ENCODE results near the gene GALNT13. TPM values are rescaled to one million over a fixed set of nuclear protein-coding genes. Genes with fewer than 3 reads are reported as not detected.
"Not testable (repeated sequence)": the region's sequence is repeated elsewhere in the genome, so short reads cannot be mapped to it uniquely, and the experiment has no call there.

Gene GALNT13
- total RNA-seq, 2 donors from 2014 or later = 6.0 to 9.8 TPM

DNA sequence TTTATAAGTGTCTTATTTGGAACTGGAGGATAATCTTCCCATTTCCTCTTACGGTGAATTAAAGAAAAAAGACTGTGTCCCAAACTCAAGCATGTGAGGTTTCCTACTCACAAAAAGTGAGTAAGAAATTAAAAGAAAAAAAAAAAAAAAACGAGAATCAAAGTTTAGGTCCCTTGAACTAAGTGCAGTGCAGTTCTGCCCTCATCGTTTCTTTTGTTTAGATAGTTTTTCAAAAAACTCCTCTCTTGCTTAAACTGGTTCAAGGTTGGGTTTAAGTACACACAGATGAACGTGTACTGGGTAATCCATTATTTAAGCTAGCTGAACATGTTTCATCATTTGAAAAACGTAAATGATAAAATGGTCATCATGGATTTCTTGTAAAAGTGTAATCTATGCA lies 590.9 kb downstream of the GALNT13 start:
- no peaks in the 10 kb centered on the region for H3K9me3 ChIP-seq (ENCODE audit: control insufficient read depth, low read length)
- Mint-ChIP-seq H3K36me3 (ENCODE audit: low read depth) (no peaks in the 10 kb centered on the region), H3K4me3 (no peak overlapping the region), H3K9me3 (no peaks in the 10 kb centered on the region), H3K27me3 (ENCODE audit: insufficient read depth) (no peaks in the 10 kb centered on the region), H3K4me1 (no peaks in the 10 kb centered on the region), H3K27ac (no peak overlapping the region)
- TF ChIP-seq, protein P1, sequence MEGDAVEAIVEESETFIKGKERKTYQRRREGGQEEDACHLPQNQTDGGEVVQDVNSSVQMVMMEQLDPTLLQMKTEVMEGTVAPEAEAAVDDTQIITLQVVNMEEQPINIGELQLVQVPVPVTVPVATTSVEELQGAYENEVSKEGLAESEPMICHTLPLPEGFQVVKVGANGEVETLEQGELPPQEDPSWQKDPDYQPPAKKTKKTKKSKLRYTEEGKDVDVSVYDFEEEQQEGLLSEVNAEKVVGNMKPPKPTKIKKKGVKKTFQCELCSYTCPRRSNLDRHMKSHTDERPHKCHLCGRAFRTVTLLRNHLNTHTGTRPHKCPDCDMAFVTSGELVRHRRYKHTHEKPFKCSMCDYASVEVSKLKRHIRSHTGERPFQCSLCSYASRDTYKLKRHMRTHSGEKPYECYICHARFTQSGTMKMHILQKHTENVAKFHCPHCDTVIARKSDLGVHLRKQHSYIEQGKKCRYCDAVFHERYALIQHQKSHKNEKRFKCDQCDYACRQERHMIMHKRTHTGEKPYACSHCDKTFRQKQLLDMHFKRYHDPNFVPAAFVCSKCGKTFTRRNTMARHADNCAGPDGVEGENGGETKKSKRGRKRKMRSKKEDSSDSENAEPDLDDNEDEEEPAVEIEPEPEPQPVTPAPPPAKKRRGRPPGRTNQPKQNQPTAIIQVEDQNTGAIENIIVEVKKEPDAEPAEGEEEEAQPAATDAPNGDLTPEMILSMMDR (conservative IDR thresholded peaks at IDR 0.05) = no peak
- WGBS, 2 experiments (ENCODE audit: insufficient coverage in 1 of 2, insufficient read length in 1 of 2) = 88 to 100% methylated on average over 4 to 5 of the region's 5 CpGs
- no peaks in the 10 kb centered on the region for H3K27me3 ChIP-seq (ENCODE audit: control insufficient read depth, insufficient read depth, low read length, poor library complexity, severe bottlenecking)
- H3K27ac ChIP-seq (ENCODE audit: low read depth, low read length) = no peak overlapping the region
- H3K36me3 ChIP-seq (ENCODE audit: control insufficient read depth, insufficient read depth, low read length) = no peaks in the 10 kb centered on the region
- no peak overlapping the region for H3K9ac ChIP-seq (ENCODE audit: extremely low read depth, low read length, poor library complexity, severe bottlenecking)
- H3K4me3 ChIP-seq (ENCODE audit: low read length) = no peak overlapping the region
- no peak for DNase-seq
- H3K4me1 ChIP-seq (ENCODE audit: control insufficient read depth, insufficient read depth, low read length) = no peaks in the 10 kb centered on the region

DNA sequence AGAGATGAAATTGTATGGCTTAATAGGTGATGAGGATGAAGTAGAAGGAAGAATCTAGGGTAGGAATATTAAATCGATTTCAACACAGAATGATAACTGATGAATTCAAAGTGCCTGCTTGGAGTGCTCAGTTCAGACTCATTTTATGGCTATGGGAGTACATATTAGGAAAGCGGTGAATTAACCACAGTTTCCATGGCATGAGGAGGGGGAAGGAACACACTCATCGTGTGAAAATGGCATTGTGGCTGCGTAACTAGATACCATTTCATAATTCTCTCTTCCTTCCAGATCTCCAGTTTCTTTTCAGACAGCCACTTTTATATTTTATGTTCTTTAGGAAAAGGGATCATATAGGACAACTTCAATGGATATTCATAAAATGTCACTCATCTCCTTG lies 594.5 kb downstream of the GALNT13 start:
- Mint-ChIP-seq H3K27ac (no peak overlapping the region), H3K36me3 (ENCODE audit: low read depth) (no peaks in the 10 kb centered on the region), H3K27me3 (ENCODE audit: insufficient read depth) (no peaks in the 10 kb centered on the region), H3K4me1 (no peaks in the 10 kb centered on the region), H3K9me3 (no peaks in the 10 kb centered on the region), H3K4me3 (no peak overlapping the region)
- TF ChIP-seq, protein P1 (conservative IDR thresholded peaks at IDR 0.05) = no peak
- no peaks in the 10 kb centered on the region for H3K4me1 ChIP-seq (ENCODE audit: control insufficient read depth, insufficient read depth, low read length)
- H3K27me3 ChIP-seq (ENCODE audit: control insufficient read depth, insufficient read depth, low read length, poor library complexity, severe bottlenecking) = no peaks in the 10 kb centered on the region
- no peak overlapping the region for H3K9ac ChIP-seq (ENCODE audit: extremely low read depth, low read length, poor library complexity, severe bottlenecking)
- H3K27ac ChIP-seq (ENCODE audit: low read depth, low read length) = no peak overlapping the region
- no peak overlapping the region for H3K4me3 ChIP-seq (ENCODE audit: low read length)
- no peaks in the 10 kb centered on the region for H3K9me3 ChIP-seq (ENCODE audit: control insufficient read depth, low read length)
- no peak for DNase-seq
- WGBS, 2 experiments (ENCODE audit: insufficient coverage in 1 of 2, insufficient read length in 1 of 2) = 85 to 90% methylated on average over 2 to 4 of the region's 4 CpGs
- H3K36me3 ChIP-seq (ENCODE audit: control insufficient read depth, insufficient read depth, low read length) = no peaks in the 10 kb centered on the region

DNA sequence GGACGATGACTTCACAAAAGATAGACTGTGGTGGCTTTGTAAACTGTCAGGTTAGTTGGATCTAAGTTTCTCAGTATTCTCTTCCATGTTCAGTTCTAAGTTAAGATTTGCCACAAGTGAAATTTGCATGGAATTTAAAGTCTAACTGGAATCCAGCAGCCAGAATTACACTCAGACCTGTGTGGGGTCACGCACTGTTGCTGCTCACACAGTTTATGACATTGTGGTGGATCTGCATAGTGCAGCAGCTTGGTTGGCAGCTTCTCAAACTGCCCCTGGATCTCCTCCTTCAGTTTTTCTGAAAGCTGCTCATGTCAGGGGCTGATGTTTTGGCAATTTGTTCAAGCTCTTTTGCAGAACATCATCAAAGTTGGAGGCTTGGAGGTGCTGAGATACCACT lies 598.7 kb downstream of the GALNT13 start:
- 82 to 94% methylated on average over 1 to 2 of the region's 2 CpGs for WGBS, 2 experiments (ENCODE audit: insufficient coverage in 1 of 2, insufficient read length in 1 of 2)
- H3K9me3 Mint-ChIP-seq = peaks cover 16% of the 10 kb centered on the region
- Histone ChIP-seq H3K4me3 (ENCODE audit: low read length) (no peak overlapping the region), H3K4me1 (ENCODE audit: control insufficient read depth, insufficient read depth, low read length) (no peaks in the 10 kb centered on the region), H3K27ac (ENCODE audit: low read depth, low read length) (no peak overlapping the region), H3K9me3 (ENCODE audit: control insufficient read depth, low read length) (peaks cover 15% of the 10 kb centered on the region), H3K27me3 (ENCODE audit: control insufficient read depth, insufficient read depth, low read length, poor library complexity, severe bottlenecking) (no peaks in the 10 kb centered on the region), H3K9ac (ENCODE audit: extremely low read depth, low read length, poor library complexity, severe bottlenecking) (no peak overlapping the region), H3K36me3 (ENCODE audit: control insufficient read depth, insufficient read depth, low read length) (no peaks in the 10 kb centered on the region)
- H3K27me3 Mint-ChIP-seq (ENCODE audit: insufficient read depth) = no peaks in the 10 kb centered on the region
- TF ChIP-seq, protein P1 (conservative IDR thresholded peaks at IDR 0.05) = no peak
- H3K4me1 Mint-ChIP-seq = no peaks in the 10 kb centered on the region
- H3K4me3 Mint-ChIP-seq = no peak overlapping the region
- DNase-seq = no peak
- H3K27ac Mint-ChIP-seq = no peak overlapping the region
- peaks cover 2% of the 10 kb centered on the region for H3K36me3 Mint-ChIP-seq (ENCODE audit: low read depth)

DNA sequence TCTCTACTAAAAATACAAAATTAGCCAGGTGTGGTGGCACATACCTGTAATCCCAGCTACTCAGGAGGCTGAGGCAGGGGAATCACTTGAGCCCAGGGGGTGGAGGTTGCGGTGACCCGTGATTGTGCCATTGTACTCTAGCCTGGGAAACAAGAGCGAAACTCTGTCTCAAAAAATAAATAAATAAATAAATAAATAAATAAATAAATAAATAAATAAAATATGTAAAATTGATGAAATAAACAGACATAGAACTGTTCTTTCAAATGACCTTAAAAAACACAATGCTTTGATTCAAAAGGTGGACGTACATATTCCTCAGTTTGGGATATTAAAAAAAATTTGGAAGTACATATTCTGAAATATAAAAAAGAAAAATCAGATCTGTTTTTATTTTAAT lies 599.8 kb downstream of the GALNT13 start:
- not testable (repeated sequence) for H3K9ac ChIP-seq (ENCODE audit: extremely low read depth, low read length, poor library complexity, severe bottlenecking); H3K4me1 Mint-ChIP-seq; DNase-seq; H3K4me1 ChIP-seq (ENCODE audit: control insufficient read depth, insufficient read depth, low read length); H3K27me3 Mint-ChIP-seq (ENCODE audit: insufficient read depth); H3K4me3 Mint-ChIP-seq; H3K36me3 ChIP-seq (ENCODE audit: control insufficient read depth, insufficient read depth, low read length); H3K4me3 ChIP-seq (ENCODE audit: low read length); H3K27ac Mint-ChIP-seq; H3K36me3 Mint-ChIP-seq (ENCODE audit: low read depth); H3K27ac ChIP-seq (ENCODE audit: low read depth, low read length); H3K27me3 ChIP-seq (ENCODE audit: control insufficient read depth, insufficient read depth, low read length, poor library complexity, severe bottlenecking)
- peaks cover 16% of the 10 kb centered on the region for H3K9me3 Mint-ChIP-seq
- WGBS, 2 experiments (ENCODE audit: insufficient coverage in 1 of 2, insufficient read length in 1 of 2) = 95% methylated on average over 3 of the region's 4 CpGs; no CpG with 5 or more reads in 1 of the 2 experiments
- H3K9me3 ChIP-seq (ENCODE audit: control insufficient read depth, low read length) = peaks cover 15% of the 10 kb centered on the region
